ENCODE results near the gene GMDS.

The GMDS gene

DNA sequence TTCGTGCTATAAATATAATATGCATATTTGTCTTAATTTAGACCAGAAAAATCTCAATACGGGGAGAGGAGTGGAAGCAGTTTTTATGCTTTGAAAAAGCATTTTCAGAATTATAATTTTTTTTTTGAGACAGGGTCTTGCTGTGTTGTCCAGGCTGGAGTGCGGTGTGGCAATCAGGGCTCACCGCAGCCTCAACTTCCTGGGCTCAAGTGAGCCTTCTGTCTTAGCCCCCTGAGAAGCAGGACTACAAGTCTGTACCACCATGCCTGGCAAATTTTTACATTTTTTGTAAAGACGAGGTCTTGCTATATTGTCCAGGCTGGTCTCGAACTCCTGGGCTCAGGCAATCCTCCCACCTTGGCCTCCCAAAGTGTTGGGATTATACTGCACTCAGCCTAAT, 438.5 kb downstream of the GMDS start:
- DNase-seq (ENCODE audit: extremely low read depth, low read depth), result no peak
- no peak for TF ChIP-seq CTCF (IDR thresholded peaks at IDR 0.05; ENCODE audit: low read depth, low read length)

- DNase-seq (ENCODE audit: extremely low read depth, low read depth), result no peak
- TF ChIP-seq CTCF (IDR thresholded peaks at IDR 0.05; ENCODE audit: low read depth, low read length), result no peak
These were observed 442.7 kb downstream of the GMDS start for GRCh38 chr6:1802491-1803395.

DNA sequence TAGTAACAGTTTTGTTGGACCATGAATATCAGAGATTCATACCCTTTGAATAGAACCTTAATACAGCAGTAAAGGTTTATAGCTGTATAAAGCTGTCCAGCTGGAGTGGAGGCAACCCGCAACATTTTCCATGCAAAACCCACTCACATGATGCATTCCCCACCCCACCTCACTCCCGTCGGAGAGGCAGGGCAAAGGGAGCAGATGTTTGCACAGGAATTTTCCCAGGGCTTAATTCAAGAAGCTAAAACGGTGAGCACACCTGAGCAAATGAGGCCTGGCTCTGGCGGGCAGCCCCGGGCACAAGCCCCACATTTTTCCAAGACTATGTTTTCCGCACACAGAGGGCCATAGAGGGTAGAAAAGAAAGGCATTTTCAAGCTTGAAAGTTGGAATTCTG, 444.0 kb downstream of the GMDS start:
- no peak for DNase-seq (ENCODE audit: extremely low read depth, low read depth)
- no peak for TF ChIP-seq CTCF (IDR thresholded peaks at IDR 0.05; ENCODE audit: low read depth, low read length)

DNA sequence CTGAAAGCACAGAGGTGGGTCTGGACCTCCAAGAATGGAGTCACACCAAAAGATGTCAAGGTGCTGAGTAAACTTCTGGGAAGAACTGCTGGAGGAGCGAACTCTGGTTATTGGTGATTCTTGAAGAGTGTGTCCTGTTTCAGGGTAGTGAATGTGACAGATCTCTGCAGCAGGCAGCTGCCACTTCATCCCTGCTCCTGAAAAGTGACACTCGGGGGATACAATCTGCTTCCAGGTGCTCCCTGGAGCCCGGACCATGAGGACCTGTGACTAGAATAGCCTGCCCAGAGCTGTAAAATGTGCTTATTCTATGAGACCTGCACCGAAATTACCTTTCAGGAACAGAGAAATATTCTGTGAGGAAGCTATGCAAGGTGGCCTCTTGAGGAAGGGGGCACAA, 444.6 kb downstream of the GMDS start:
- no peak for DNase-seq (ENCODE audit: extremely low read depth, low read depth)
- TF ChIP-seq CTCF (IDR thresholded peaks at IDR 0.05; ENCODE audit: low read depth, low read length), result no peak

GRCh38 chr6:1798965-1799325, 446.5 kb downstream of the GMDS start:
- DNase-seq (ENCODE audit: extremely low read depth, low read depth), result no peak
- no peak for TF ChIP-seq CTCF (IDR thresholded peaks at IDR 0.05; ENCODE audit: low read depth, low read length)

- no peak for TF ChIP-seq CTCF (IDR thresholded peaks at IDR 0.05; ENCODE audit: low read depth, low read length)
- no peak for DNase-seq (ENCODE audit: extremely low read depth, low read depth)
These were observed 447.0 kb downstream of the GMDS start for GRCh38 chr6:1798303-1798964.

GRCh38 chr6:1797801-1798200, 447.6 kb downstream of the GMDS start:
- no peak for TF ChIP-seq CTCF (IDR thresholded peaks at IDR 0.05; ENCODE audit: low read depth, low read length)
- DNase-seq (ENCODE audit: extremely low read depth, low read depth), result no peak

All from AG09319 (cell line).